AG09319 (cell line): ENCODE data around the gene TM9SF1.
A peak's percentile ranks its signal among the peaks of the same experiment; 100 is the strongest.

Experiments used
- DNase-seq: peaks from one replicate; pipeline ENCODE4 v3.0.0-alpha.2; 2010; ENCODE audit warnings: low read depth; ENCODE audit errors: extremely low read depth
- CTCF ChIP-seq: IDR thresholded peaks from 2 replicates; pipeline ENCODE4 v1.5.1; 2011; ENCODE audit warnings: low read depth, mild to moderate bottlenecking, inconsistent platforms, low read length, moderate library complexity

TM9SF1 gene

GRCh38 chr14:24167469-24168114 lies 27.6 kb downstream of the TM9SF1 start:
- TF ChIP-seq CTCF, result no peak
- DNase-seq, result no peak

- DNase-seq, result no peak
- TF ChIP-seq CTCF, result no peak
Observed at GRCh38 chr14:24165785-24166184, 29.5 kb downstream of the TM9SF1 start.

GRCh38 chr14:24164518-24164991 lies 30.7 kb downstream of the TM9SF1 start:
- no peak for TF ChIP-seq CTCF
- DNase-seq, result no peak

GRCh38 chr14:24162093-24162492 lies 33.1 kb downstream of the TM9SF1 start:
- no peak for DNase-seq

GRCh38 chr14:24160850-24161804 lies 34.1 kb downstream of the TM9SF1 start, which contains the start of gene IRF9:
TSS of gene IRF9 (plus strand) at chr14:24161265. CDS start at chr14:24162145, 880 bp downstream.
- peak; percentile 93 for TF ChIP-seq CTCF
- peak; percentile 90 for DNase-seq

More at GRCh38 chr14:24162093-24162492, 33.1 kb downstream of the TM9SF1 start:
- no peak for TF ChIP-seq CTCF

- DNase-seq, result no peak
- no peak for TF ChIP-seq CTCF
Observed at GRCh38 chr14:24160499-24160849, 34.8 kb downstream of the TM9SF1 start.
